G401.6 (cell line): ENCODE measurements around the gene BRPF3.

Source experiments
- FAIRE-seq: peaks from 2 replicates; lab custom pipeline; 2012; peaks lifted over from hg19 to GRCh38; lab: Jason Lieb, UNC

Gene BRPF3

GRCh38 chr6:36269834-36270705 lies 73.5 kb downstream of the BRPF3 start, which contains the start of gene PNPLA1:
Gene PNPLA1, plus strand, starts transcription at chr6:36270060. Its CDS starts 400 bp downstream, at chr6:36270460.
- FAIRE-seq: no peak

DNA sequence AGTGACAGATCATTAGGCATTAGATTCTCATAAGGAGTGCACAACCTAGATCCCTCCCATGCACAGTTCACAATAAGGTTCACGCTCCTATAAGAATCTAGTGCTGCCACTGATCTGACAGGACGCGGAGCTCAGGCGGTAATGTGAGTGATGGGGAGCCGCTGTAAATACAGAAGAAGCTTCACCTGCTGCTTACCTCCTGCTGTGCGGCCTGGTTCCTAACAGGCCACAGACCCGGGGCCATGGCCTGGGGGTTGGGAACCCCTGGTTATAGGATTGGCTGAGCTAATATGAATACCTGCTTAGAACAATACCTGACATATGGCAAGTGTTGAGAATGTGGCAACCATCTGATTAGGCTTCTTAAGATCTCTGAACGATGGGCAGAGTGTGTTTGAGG lies 75.7 kb downstream of the BRPF3 start:
- no peak for FAIRE-seq

DNA sequence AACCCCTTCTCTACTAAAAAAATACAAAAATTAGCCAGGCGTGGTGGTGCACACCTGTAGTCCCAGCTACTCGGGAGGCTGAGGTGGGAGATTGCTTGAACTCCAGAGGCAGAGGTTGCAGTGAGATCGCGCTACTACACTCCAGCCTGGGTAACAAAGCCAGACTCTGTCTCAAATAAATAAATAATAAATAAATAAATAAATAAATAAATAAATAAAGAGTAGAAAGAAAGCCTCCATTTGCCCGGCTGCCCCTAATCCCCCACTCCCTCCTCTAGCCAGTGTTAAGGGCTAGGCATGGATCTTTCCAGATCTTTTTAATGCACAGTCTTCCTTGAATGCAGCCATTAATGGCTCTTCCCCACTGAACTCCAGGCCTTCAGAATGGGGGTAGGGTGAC lies 76.5 kb downstream of the BRPF3 start:
- FAIRE-seq: no peak

- FAIRE-seq: no peak
Observed at GRCh38 chr6:36273802-36274514, 77.4 kb downstream of the BRPF3 start.

GRCh38 chr6:36276581-36277536 lies 80.3 kb downstream of the BRPF3 start:
- FAIRE-seq: no peak

GRCh38 chr6:36277946-36278470 lies 81.5 kb downstream of the BRPF3 start:
- FAIRE-seq: no peak

DNA sequence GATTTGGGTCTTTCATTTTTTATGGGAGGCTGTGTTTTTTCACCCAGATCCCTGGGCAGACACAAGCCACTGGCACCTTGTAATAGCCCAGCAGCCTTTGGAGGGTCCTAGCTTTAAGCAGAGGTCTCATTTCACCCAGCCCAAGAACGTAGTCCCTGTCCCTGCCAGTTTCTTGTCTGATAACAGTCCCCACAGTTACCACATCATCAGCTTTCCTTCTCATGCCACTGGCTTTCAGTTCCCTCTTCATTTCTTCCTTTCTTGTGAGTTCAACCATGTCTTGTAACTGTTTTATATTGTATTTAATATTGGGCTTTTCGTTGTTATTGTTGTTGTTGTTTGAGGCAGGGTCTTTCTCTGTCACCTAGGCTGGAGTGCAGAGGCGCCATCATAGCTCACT lies 83.9 kb downstream of the BRPF3 start:
- FAIRE-seq: no peak

GRCh38 chr6:36280983-36281382 lies 84.4 kb downstream of the BRPF3 start:
- no peak for FAIRE-seq
